AG09319 (cell line): ENCODE data around the gene PGR.

Experiments
- DNase-seq: peaks from one replicate; pipeline ENCODE4 v3.0.0-alpha.2; 2010; ENCODE audit warnings: low read depth; ENCODE audit errors: extremely low read depth
- TF ChIP-seq, protein P1 (sequence below): IDR thresholded peaks from 2 replicates; pipeline ENCODE4 v1.5.1; 2011; ENCODE audit warnings: low read depth, mild to moderate bottlenecking, inconsistent platforms, low read length, moderate library complexity

Gene PGR

DNA sequence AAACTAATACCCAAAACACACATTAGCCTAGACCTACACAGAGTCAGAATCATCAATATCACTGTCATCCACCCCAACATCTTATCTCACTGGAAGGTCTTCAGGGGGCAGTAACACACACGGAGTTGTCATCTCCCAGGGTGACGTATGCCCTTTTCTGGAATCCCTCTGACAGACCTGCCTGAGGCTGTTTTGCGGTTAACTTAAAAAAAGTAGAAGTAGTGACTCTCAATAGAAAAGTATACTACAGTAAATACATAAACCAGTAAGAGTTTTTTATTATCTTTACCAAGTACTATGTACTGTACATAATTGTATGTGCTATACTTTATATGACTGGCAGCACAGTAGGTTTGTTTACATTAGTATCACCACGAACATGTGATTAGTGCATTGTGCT is 80.5 kb downstream of the PGR start:
- no peak for DNase-seq
- TF ChIP-seq, protein P1, sequence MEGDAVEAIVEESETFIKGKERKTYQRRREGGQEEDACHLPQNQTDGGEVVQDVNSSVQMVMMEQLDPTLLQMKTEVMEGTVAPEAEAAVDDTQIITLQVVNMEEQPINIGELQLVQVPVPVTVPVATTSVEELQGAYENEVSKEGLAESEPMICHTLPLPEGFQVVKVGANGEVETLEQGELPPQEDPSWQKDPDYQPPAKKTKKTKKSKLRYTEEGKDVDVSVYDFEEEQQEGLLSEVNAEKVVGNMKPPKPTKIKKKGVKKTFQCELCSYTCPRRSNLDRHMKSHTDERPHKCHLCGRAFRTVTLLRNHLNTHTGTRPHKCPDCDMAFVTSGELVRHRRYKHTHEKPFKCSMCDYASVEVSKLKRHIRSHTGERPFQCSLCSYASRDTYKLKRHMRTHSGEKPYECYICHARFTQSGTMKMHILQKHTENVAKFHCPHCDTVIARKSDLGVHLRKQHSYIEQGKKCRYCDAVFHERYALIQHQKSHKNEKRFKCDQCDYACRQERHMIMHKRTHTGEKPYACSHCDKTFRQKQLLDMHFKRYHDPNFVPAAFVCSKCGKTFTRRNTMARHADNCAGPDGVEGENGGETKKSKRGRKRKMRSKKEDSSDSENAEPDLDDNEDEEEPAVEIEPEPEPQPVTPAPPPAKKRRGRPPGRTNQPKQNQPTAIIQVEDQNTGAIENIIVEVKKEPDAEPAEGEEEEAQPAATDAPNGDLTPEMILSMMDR, result no peak

DNA sequence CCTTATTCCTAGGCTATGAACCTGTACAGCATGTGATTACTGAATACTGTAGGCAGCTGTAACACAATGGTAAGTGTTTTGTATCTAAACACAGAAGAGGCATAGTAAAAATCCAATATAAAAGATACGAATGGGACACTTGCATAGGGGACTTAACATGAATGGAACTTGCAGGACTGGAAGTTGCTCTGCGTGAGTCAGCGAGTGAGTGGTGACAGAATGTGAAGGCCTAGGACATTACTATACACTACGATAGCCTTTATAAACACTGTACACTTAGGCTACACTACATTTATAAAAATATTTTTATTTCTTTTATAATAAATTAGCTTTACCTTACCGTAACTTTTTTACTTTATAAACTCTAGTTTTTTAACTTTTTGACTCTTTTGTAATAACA is 81.1 kb downstream of the PGR start:
- no peak for DNase-seq
- TF ChIP-seq, protein P1, result no peak

DNA sequence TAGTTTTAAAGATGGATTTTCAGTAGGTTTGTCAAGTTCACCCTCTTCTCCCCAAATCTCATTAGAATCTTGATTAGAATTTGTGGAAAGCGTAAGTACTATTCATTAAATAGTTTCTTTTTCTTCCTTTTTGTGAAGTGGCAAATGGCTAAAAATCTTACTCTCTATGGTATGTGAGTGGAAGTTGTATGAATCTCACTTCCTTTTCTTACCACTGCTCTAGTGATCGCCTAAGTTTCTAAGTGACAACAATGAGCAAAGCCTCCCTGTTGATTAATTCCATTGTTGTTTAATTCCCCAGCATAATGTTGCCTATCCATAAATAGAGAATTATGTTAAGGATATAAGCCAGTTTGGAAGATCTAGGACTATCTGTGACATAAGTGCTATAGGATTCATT is 82.7 kb downstream of the PGR start:
- TF ChIP-seq, protein P1, result no peak
- DNase-seq, result no peak

DNA sequence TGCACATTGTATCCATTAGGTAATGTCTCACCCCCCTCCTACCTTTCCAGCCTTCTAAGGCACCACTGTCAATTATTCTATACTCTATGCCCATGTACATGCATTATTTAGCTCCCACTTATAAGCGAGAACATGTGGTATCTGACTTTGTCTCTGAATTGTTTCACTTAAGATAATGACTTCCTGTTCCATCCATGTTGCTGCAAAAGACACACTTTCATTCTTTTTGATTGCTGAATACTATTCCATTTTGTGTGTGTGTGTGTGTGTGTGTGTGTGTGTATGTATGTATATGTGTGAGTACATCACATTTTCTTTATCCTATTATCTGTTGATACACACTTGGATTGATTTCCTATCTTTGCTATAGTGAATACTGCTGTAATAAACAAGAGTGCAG is 84.2 kb downstream of the PGR start:
- DNase-seq, result no peak
- TF ChIP-seq, protein P1, result no peak

DNA sequence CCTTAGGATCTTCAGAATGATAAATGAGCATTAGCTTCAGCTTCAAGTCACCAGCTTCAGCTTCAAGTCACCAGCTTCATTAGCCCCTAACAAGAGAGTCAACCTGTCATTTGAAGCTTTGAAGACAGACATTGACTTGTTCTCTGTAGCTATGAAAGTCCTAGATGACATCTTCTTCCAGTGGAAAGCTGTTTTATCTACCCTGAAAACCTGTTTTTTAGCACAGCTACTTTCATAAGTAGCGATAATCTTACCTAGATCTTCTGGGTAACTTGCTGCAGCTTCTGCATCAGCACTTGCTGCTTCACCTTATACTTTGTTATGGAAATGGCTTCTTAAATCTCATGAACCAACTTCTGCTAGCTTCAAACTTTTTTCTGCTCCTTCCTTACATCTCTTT is 85.7 kb downstream of the PGR start:
- no peak for DNase-seq
- TF ChIP-seq, protein P1, result no peak

DNA sequence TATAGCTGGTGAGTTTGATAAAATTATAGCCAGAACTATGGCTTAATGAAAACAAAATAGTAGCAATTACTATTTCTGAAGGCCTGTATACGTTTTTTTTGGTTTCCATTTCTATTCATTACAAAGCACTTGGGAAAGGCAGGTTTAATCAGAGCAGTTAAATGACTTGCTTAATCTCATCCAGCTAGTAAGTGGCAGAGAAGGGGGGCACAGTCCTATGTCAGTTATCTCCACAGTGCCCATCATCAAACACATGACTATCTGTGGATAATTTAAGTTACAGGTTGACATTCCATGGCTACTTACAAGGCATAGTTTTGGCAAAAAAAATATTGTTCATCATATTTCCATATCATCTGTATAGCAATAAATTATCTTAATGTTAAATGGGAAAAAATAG is 93.7 kb downstream of the PGR start:
- TF ChIP-seq, protein P1, result no peak

DNA sequence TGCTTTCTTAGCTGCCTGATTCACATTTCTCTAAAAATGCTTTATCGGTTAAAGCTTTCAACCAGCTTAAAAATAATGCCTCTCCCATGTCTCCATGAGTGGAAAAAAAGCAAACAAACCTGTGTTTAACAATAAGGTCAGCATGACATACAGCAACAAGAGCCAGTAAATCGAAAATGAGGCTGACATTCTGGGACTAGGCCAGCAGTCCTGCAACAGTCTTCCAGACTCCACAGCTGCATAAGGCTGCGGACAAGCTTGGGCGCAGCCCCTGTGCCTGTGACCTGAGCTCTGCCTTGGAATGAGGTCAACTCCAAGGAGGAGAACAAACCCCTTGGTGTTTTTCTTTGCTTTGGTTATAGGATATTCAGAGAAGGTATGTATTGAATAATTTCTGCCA is 95.5 kb downstream of the PGR start:
- no peak for DNase-seq
- TF ChIP-seq, protein P1, result no peak

More for the DNA sequence above, 93.7 kb downstream of the PGR start:
- no peak for DNase-seq
